ENCODE data around the gene ZSWIM8. TPM values are rescaled to one million over a fixed set of nuclear protein-coding genes. Genes with fewer than 3 reads are reported as not detected.
"Not testable (repeated sequence)": the region's sequence is repeated elsewhere in the genome, so short reads cannot be mapped to it uniquely, and the experiment has no call there.

Gene ZSWIM8
- polyA plus RNA-seq, 1 donor = 65.4 TPM

GRCh38 chr10:73795491-73795890, 10.1 kb downstream of the ZSWIM8 start:
- not testable (repeated sequence) for DNase-seq (ENCODE audit: low read depth)

GRCh38 chr10:73796035-73796434, 10.6 kb downstream of the ZSWIM8 start:
- DNase-seq (ENCODE audit: low read depth) = not testable (repeated sequence)

DNA sequence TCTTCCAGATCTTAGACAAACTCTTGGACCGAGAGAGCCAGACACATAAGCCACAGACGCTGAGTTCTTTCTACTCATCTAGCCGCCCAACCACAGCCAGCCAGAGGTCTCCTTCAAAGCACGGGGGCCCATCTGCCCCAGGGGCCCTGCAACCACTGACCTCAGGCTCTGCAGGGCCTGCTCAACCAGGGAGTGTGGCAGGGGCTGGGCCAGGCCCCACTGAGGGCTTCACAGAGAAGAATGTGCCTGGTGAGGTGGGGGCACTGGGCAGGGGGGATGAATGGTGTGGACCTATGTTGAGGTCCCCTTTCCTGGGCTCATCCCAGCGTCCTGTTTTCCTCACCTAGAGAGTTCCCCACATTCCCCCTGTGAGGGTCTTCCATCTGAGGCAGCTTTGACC, 11.4 kb downstream of the ZSWIM8 start:
- DNase-seq (ENCODE audit: low read depth) = no peak

GRCh38 chr10:73797324-73798025, 12.1 kb downstream of the ZSWIM8 start:
- DNase-seq (ENCODE audit: low read depth) = no peak

DNA sequence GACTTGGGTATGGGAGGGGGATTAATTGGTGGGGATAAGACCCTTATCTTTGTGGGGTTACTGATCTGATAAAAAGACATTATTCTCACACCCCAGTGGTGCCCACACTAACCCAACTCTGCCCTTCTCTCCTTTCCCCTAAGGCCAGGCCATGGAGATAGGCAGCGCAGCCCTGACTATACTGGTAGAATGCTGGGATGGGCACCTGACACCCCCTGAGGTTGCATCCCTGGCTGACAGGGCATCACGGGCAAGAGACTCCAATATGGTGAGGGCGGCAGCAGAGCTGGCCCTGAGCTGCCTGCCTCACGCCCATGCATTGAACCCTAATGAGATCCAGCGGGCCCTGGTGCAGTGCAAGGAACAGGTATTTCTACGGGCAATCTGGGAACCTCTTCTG, 12.7 kb downstream of the ZSWIM8 start:
- no peak for DNase-seq (ENCODE audit: low read depth)

DNA sequence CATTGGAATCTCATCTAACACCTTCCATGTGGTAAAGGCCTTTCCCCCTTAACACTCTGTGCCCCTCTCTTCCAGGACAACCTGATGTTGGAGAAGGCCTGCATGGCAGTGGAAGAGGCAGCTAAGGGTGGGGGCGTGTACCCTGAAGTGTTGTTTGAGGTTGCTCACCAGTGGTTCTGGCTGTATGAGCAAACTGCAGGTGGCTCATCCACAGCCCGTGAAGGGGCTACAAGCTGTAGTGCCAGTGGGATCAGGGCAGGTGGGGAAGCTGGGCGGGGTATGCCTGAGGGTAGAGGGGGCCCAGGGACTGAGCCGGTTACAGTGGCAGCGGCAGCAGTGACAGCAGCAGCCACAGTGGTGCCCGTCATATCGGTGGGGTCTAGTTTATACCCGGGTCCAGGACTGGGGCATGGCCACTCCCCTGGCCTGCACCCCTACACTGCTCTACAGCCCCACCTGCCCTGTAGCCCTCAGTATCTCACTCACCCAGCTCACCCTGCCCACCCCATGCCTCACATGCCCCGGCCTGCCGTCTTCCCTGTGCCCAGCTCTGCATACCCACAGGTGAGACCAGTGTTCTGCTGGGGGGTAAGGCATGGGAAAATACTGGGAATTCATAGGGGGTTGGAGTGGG, 13.6 kb downstream of the ZSWIM8 start:
- no peak for DNase-seq (ENCODE audit: low read depth)

DNA sequence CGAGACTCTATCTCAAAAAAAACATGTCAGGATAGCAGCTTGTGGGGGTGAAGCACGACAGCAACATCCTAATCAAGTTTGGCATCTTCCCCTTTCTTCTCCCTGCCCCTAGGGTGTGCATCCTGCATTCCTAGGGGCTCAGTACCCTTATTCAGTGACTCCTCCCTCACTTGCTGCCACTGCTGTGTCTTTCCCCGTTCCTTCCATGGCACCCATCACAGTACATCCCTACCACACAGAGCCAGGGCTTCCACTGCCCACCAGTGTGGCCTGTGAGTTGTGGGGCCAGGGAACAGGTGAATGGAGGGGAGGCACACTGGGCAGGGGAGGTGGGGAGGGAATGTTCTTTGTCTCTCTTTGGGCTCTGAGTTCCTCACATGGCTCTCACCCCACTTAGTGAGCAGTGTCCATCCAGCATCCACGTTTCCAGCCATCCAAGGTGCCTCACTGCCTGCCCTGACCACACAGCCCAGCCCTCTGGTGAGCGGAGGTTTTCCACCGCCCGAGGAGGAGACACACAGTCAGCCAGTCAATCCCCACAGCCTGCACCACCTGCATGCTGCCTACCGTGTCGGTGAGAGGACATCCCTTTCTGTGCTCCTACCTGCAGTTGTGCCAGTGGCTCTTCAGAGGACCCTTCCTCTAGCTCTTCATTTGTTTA, 14.6 kb downstream of the ZSWIM8 start:
- no peak for DNase-seq (ENCODE audit: low read depth)

DNA sequence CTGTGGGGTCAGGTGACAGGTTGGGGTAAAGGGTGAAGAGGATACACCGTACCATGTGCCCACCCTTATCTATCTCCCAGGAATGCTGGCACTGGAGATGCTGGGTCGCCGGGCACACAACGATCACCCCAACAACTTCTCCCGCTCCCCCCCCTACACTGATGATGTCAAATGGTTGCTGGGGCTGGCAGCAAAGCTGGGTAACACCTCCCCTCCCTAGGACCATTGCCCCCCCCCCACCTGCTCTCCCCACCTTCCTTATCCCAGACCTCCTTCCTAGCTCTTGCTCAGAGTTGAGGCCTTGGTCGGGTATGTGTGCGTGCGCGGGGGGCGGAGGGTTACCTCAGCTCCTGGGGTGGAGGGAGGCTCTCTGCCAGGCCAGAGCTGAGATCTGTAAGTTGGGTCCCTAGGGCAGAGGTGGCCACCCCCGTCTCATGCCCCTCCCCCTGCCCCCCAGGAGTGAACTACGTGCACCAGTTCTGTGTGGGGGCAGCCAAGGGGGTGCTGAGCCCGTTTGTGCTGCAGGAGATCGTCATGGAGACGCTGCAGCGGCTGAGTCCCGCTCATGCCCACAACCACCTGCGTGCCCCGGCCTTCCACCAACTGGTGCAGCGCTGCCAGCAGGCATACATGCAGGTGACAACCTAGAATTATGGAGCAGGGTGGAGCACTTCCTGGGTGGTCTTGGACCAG, 15.3 kb downstream of the ZSWIM8 start:
- no peak for DNase-seq (ENCODE audit: low read depth)

- DNase-seq (ENCODE audit: low read depth) = no peak
These were observed 15.8 kb downstream of the ZSWIM8 start for GRCh38 chr10:73801253-73801590.

DNA sequence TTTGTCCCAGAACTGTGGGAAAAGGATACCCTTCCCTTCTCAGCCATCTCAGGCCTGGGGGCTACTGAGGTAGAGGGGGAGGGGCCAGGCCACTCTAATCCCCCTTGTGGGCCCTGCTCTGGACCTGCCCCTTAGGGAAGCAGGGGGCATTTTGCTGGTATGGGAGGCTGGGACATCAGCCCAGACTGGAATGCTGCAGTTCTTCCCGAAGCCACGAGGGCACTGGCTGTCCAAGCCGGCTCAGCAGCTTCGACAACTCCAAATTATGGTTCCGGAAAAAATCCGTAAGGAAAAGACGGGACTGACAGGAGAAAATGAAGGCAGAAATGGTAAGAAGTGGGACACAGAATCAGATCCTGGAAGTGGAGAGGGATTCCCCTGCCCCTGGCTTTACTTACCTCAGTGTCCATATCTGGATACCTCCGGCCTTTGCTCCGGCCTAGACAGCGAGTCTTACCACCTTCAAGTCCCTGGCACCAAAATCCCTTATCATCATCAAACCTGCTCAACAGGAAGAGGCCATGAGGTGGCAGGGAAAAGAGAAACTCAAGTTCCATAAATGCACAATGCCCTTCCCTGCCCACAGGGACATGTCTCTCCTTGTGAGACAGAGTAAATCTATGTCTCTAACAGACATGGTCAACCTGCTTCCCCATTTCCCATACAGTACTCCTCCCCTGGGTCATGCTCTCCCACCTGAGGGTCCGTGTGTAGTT, 17.0 kb downstream of the ZSWIM8 start:
- no peak for DNase-seq (ENCODE audit: low read depth)

GRCh38 chr10:73803680-73804286, 18.4 kb downstream of the ZSWIM8 start:
- no peak for DNase-seq (ENCODE audit: low read depth)

- no peak for DNase-seq (ENCODE audit: low read depth)
These were observed 21.0 kb downstream of the ZSWIM8 start for GRCh38 chr10:73806176-73806950.

GRCh38 chr10:73807471-73807870, 22.1 kb downstream of the ZSWIM8 start:
- DNase-seq (ENCODE audit: low read depth) = no peak

- DNase-seq (ENCODE audit: low read depth) = no peak
These were observed 22.8 kb downstream of the ZSWIM8 start for GRCh38 chr10:73808021-73808815.

DNA sequence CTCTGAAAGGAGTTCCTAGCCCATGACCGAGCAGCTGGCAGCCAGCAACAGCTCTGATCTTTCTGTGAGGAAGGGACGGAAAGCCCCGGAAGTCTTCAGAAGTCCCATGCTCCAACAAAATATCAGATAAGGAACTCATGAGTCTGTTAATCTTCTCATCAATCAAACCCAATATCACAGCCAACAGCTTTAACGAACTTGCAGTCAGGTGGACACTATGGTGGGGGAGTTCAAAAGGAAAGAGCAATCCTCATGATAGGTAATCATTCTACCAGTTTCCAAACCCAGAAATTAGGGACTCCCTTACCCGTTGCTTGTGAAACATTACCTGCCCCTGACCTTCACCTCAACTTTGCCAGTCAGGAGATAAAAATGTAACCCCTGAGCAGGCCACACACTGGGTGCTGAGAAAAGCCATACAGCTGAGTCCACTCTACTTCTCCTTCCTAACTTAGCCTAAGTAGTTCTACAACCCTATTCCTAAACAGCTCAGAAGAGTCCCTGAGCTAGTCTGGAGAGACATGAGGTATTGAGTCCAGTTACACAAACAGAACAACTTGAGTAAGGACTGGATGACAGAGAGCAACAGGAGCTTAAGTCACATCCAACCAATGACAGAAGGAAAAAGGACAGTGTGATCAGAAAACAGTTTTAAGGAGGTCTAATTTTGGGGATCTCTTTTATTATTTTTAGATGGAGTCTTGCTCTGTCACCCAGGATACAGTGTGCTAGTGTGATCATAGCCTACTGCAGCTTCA, 23.8 kb downstream of the ZSWIM8 start:
- DNase-seq (ENCODE audit: low read depth) = no peak

DNA sequence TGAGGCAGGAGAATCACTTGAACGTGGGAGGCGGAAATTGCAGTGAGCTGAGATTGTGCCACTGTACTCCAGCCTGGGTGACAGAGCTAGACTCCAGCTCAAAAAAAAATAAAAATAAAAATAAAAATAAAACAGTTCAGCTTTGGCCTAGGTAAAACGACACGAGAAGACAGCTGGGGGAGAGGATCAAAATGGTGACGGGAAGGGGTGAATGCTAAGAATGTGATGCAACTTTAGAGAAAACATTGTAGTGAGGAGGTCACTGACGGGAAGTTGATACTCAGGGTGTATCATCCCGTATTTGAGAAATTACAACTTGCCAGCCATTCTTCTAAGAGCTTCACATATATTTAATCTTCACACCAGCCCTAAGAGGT, 24.9 kb downstream of the ZSWIM8 start:
- DNase-seq (ENCODE audit: low read depth) = no peak

- no peak for DNase-seq (ENCODE audit: low read depth)
These were observed 25.5 kb downstream of the ZSWIM8 start for GRCh38 chr10:73810735-73811465.

GRCh38 chr10:73812657-73813056, 27.3 kb downstream of the ZSWIM8 start:
- DNase-seq (ENCODE audit: low read depth) = no peak

Measured in forelimb muscle (tissue), 1 donor.